GM18858 (cell line): ENCODE measurements around the gene CISD2.
A peak's percentile ranks its signal among the peaks of the same experiment; 100 is the strongest.
"Not testable (repeated sequence)": the region's sequence is repeated elsewhere in the genome, so short reads cannot be mapped to it uniquely, and the experiment has no call there.

Source experiments
- ATAC-seq: cut with Tn5 transposase; IDR thresholded peaks from one replicate; pipeline ENCODE4 v1.9.1; 2021; ENCODE audit not compliant: unreplicated experiment

The CISD2 gene

DNA sequence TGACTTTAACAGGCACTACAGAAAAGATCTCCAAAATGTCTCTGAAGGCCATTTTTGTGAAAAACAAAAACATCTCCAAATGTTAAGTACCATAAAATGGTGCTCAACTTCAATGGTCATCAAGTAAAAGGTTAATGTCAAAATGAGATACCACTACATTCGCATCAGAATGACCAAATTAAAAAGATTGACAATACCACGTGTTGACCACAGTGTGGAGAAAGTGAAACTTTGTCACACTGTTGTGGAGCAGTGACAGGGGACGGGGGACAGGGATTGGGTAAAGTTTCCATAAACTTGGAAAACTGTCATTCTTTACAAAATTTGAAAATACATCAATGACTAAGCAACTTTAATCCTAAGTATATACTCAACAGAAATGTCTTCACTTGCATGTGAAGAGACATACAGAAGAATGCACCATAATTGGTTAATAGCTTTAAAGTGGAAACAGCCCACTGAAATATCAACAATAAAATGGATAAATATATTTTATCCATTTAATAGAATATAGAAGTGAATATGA is 19.1 kb upstream of the CISD2 start:
- no peak for ATAC-seq

DNA sequence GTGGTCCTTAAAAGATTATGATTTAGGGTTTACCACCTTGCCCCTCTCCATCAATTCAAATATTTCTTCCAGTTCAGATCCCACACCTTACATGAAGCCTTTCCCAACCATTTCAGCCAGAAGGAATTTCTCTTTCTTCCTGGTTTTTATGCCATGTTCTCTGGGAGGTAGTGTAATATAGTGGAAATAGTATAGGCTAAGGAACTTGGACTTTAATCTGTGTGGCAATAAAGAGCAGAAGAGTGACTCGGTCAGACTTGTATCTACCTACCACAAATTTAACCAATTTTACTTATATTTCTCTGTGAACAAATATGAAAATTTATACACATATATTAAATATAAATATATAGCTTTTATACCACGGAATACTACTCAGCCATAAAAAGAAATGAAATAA is 18.4 kb upstream of the CISD2 start:
- ATAC-seq = no peak

DNA sequence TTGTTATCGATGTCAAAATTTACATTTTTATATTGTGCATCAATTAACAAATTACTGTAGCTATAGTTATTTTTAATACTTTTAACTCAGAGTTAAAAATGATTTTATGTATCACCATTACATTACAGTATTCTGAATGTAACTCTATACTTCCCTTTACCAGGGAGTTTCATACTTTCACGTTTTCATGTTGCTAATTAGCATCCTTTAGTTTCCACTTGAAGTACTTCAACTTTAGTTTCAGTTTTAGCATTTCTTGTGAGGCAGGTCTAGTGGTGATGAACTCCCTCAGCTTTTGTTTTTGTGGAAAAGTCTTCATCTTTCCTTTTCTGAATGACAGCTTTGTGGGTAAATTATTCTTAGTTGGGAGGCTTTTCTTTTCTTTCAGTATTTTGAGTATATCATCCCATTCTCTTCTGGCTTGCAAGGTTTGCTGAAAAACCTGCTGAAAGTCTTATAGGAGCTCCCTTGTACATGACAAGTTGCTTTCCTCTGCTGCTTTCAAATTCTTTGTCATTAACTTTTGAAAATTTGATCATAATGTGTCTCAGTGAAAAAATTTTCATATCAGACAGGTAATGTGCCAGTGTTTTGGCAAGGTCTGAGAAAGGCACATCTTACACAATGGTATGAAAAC is 9.8 kb upstream of the CISD2 start:
- no peak for ATAC-seq

DNA sequence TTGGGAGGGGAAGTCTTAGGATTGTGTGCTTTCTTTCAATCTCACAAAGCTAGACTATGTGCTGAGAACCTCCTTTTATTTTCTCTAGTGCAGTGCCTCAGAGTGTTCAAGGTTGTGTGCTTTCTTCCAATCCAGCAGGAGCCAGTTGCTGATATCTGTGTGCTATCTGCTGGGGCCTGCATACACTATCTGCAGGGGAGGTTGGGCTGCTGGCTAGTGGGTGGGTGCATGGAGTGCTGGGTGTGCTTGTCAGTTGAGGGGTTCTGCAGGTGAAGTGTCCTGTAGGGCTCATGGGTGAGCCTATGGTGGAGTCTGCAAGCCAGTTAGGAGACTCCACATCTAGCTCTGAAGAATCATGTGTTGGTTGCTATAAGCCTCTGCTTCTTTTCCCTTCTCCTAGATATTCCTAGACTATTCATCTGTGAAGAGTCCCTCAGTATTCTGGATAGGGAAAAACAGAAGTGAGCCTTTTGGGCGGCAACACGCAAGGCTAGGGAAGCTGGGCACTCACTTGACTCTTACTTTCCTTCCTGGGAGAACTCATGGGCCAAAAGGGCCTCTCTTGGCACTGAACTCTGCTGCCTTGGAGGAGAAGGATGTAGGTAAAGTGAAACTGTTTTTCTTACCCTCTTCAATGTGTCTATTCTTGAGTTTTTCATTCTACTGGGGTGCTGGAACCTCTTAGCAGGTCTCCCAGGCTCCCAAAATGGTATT is 8.0 kb upstream of the CISD2 start:
- ATAC-seq = no peak

DNA sequence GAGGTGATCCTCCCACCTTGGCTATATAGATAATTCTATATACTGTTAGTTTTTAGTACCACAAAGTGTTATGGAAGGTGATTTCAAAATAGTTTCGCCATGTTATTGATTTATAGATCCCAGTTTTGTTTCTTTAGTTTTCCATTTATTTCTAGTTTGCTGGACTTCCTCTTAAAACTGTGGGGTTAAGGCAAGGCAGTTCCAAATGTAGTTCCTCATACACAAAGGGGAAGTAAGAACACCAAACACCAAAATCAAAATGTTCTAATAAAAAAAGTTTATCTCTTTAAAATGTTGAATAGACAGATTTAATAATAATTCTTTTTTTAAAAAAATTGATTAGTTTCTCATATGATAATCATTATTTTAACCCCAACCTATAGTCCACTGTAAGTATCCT is 6.8 kb upstream of the CISD2 start:
- no peak for ATAC-seq

DNA sequence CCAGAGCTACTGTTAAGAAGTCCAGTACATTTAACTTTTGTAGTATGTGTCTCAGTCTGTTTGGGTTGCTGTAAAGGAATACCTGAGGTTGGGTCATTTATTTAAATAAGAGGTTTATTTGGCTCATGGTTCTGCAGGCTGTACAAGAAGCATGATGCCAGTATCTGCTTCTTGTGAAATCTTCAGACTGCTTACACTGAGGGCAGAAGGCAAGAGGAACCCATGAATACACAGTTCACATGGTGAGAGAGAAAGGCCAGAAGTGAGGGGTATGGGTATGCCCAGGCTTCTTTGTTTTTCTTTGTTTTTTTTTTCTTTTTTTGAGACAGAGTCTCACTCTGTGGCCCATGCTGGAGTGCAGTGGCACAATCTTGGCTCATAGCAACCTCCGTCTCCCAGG is 6.0 kb upstream of the CISD2 start:
- no peak for ATAC-seq

DNA sequence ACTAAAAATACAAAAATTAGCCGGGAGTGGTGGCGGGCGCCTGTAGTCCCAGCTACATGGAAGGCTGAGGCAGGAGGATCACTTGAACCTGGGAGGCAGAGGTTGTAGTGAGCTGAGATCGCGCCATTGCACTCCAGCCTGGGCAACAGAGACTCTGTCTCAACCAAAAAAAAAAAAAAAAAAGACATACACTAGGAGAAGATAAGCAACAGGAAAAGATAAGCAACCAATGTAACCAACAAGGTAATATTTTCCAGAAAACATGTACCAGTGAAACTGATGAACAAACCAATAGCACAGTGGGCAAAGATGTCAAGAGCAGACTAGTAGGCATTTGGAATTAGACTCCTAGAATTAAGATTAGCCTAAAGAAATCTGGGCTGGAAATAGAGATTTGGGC is 3.5 kb upstream of the CISD2 start:
- ATAC-seq = not testable (repeated sequence)

DNA sequence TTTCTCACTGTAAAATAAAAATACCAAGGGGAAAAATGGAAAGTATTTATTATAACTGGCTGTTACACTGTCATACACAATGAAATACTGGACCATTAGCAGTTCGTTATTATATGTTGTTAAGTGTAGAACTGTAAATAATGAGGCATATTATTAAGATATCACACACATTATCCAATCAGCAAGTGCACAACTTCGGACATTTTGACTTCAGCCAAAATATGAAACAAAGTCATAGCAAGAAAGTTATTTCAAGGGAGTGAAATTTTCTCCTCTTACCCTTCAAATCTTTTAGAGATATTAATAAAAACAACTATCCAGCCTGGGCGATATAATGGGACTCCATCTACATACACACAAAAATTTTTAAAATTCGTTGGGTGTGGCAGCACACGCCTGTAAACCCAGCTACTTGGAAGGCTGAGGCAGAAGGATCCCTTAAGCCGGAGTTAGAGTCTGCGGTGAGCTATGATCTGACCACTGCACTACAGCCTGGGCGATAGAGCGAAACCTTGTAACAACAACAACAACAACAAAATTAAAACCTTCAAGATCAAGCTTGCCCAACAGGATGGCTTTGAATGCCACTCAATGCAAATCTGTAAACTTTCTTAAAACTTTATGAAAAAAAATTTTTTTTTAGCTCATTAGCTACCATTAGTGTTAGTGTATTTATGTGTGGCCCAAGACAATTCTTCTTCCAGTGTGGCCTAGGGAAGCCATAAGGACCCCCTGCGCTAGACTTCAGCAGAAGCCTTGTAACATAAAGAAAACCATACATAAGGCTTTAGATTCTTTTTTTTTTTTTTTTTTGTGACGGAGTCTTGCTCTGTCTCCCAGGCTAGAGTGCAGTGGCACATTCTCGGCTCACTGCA is 1.3 kb upstream of the CISD2 start:
- ATAC-seq = no peak

DNA sequence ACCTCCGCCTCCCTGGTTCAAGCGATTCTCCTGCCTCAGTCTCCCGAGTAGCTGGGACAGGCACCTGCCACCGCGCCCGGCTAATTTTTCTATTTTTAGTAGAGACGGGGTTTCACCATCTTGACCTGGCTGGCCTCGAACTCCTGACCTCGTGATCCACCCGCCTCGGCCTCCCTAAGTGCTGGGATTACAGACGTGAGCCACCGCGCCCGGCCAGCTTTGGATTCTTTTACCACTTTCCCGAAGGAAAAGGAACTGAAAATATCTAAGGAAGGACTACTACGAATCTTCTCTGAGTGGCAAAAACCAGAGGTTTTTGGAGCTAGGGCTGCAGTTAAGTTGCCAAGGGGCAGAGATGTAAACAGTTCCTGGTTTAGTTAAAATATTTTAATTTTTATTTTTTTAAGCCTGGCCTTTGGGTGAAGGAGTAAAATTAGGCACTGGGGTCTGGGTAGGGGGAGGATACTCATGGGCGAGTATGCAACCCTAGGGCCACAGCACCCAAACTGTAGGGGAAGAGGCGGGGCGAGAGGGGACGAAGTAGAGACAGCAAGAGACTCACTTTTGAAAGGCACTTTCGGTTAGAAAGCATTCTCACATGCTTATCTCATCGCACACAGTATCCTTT is 525 bp upstream of the CISD2 start:
- ATAC-seq = no peak

DNA sequence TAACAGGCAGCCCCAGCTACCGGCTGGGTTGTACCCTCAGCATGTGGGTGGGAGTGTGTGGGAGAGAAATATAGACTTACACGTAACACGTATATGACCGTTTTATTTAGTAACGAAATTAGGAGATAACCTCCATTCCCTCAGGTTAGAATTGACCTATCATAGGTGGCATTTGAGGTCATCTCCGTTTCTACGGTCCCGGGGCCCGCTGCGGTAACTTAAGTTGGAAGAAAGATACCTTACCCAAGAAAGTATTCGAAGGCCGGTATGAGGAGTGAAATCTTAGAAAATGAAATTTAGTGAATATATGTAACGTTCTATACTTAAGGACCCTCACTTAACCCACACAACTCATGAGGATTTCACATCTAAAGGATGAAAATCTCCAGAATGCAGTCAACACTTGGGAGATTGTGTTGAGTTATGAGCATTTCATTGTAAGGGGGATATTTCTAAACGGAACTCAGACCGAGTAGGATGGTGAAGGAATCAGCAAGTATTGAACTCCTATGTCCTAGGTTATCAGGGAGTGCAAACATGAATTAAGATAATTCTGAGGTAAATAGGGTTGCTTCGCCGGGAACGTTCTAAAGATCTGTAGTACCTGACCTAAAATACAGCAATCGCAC is 891 bp downstream of the CISD2 start:
- ATAC-seq = peak; percentile 21

DNA sequence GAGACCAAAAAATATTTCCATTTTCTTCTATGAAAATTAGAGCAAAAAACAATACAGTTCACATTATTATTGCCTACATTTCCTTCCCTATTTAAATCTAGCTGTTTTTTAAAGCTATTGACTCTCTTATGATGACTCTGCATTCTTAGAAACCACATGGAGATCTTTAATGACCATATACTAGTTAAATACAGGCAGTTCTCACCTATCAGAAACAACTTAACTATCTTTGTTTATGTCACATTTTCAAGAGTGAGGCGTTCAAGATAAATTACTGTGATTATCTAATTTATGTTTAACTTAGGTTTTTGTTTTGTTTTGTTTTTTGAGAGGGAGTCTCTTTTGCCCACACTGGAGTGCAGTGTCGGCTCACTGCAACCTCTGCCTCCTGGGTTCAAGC is 3.0 kb downstream of the CISD2 start:
- ATAC-seq = no peak

DNA sequence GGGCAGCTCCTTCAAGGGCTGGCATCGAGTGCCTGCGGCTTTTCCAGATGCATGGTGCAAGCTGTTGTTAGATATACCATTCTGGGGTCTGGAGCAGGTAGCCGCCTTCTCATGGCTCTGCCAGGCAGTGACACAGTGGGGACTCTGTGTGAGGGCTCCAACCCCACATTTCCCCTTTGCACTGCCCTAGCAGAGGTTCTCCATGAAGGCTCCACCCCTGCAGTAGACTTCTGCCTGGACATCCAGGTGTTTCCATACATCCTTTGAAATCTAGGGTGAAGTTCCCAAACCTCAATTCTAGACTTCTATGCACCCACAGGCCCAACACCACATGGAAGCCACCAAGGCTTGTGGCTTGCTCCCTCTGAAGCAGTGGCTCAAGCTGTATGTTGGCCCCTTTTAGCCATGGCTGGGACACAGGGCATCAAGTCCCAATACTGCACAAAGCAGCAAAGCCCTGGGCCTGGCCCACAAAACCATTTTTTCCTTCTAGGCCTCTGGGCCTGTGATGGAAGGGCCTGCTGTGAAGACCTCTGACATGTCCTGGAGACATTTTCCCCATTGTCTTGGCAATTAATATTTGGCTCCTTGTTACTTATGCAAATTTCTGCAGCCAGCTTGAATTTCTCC is 8.8 kb downstream of the CISD2 start:
- not testable (repeated sequence) for ATAC-seq

DNA sequence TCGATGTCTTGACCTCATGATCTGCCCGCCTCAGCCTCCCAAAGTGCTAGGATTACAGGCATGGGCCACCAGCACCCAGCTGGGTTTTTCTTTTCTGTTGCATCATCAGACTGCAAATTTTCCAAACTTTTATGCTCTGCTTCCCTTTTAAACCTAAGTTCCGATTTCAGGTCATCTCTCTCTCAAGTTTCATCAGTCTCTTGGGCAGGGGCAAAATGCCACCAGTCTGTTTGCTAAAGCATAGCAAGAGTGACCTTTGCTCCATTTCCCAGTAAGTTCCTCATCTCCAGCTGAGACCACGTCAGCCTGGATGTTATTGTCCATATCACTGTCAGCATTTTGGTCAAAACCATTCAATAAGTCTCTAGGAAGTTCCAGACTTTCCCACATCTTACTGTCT is 9.6 kb downstream of the CISD2 start:
- not testable (repeated sequence) for ATAC-seq

DNA sequence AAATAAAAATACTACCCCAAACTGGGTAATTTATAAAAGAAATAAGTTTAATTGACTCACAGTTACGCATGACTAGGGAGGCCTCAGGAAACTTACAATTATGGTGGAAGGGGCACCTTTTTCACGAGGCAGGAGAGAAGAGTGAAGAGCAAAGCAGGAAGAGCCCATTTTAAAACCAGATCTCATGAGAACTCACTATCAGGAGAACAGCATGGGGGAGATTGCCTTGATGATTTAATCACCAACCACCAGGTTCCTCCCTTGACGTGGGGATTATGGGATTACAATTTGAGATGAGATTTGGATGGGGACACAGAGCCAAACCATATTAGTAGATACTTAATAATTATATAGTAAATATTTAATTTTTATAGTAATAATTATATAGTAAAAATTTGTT is 10.1 kb downstream of the CISD2 start:
- no peak for ATAC-seq

DNA sequence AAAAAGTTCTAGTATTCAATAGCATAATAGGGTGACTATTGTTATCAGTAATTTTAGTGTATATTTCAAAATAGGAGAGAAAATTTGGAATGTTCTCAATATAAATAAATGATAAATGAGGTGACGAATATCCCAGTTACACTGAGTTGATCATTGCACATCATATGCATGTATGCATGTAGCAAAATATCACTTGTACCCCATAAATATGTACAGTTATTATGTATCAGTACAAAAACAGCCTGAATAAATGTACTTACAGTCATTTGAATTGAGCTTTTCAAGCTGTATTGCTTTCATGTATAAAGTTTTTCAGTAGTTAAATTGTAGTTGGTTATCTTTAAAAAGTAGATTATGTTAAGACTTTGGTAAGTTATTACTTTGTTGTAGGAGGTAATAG is 12.6 kb downstream of the CISD2 start:
- no peak for ATAC-seq

DNA sequence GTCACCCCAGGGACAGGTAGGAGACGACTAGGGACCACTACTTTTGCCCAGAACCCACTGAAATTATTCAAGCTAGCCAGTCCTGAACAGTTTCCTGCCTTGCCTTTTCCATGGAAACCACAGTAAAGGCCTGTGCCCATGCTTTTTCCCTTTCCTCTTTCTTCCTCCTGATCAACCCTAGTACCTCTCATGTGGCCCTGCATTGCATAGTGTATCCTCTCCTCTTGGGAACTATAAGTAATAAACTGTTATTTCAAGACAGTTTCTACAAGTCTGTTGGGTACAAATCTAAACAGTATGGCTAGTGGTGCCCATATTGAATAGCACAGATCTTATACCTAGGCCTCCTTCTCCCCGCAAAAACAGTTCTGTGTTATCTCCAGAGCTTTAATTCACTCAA is 14.5 kb downstream of the CISD2 start:
- no peak for ATAC-seq

DNA sequence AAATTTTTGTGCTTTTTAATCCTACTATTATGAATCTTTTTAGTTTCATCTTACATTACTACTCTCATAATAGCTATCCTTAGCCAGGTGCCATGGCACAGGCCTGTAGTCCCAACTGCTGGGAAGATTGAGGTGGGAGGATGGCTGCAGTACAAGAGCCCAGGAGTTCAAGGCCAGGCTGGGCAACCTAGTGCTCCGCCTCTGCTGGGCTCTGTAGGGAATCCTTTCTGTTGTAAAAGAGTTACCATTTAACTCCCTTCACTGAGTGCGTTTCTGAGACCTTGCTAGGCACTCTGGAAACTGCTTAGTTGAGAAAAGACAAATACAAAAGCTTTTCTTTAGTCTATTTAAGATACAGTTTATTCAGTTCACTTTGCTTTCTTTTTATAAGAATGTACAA is 19.8 kb downstream of the CISD2 start:
- ATAC-seq = not testable (repeated sequence)

DNA sequence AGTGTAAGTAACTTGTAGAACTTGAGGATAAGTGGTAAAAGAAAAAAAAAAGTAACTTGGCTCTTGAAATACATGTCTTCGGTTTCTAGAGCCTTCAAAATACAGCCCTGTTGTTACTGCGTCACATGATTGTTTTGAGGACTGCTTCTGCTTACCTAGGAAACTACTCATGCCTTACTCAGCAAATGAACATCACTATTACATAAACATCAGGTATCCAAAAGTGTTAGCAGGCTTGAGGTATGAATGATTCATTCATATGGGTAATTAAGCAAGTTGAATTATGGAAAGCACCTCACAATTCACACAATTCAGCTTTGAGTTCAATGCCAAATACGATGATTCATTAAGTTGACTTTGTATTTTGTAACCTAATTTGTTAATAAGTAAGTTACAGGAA is 21.1 kb downstream of the CISD2 start:
- not testable (repeated sequence) for ATAC-seq

DNA sequence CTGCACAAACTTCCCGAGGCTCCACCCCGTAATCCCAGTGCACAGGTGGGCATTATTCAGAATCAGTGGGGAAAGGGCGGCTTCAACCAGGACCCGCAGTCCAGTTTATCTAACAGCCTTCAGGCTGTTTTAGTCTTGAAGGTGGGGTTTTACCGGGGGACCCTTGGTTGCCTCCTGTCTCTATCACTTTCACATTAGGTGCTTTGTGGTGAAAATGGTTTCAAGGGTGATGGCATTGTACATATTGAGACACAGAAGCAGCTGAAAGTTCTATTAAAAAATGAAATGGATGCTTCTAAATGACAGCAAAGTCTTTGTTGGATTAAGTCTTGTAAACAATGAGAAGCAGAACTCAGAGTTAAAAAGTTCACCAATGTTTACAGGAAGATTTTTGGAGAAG is 27.8 kb downstream of the CISD2 start:
- ATAC-seq = not testable (repeated sequence)

DNA sequence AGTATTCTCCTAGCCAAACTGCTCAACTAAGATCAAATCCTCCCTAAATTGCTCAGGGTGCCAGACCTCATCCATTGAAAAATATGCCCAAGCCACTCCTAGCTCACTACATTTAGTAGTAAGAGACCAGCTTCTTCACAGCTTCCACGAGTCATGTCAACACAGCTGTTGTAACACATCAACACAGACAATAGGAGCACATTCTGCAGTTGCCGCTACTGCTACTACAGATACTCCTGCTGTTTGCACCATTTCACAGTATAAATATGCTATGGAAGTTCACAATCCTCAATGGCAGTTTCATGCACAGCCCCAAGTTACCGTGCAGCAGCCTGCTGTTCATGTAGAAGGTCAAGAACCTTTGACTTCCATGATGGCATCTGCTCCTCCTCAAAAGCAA is 28.8 kb downstream of the CISD2 start:
- not testable (repeated sequence) for ATAC-seq
